HG02623 (cell line): Measurements from ENCODE around the gene ERP29.
A peak's percentile ranks its signal among the peaks of the same experiment; 100 is the strongest.
"Not testable (repeated sequence)": the region's sequence is repeated elsewhere in the genome, so short reads cannot be mapped to it uniquely, and the experiment has no call there.

Source experiments
- ATAC-seq: cut with Tn5 transposase; IDR thresholded peaks from one replicate; pipeline ENCODE4 v1.9.1; 2021; ENCODE audit warnings: moderate library complexity; ENCODE audit not compliant: unreplicated experiment

The ERP29 gene

GRCh38 chr12:112012775-112013600 lies at the start of gene ERP29, which contains the start of gene TMEM116:
TSS of gene ERP29 (plus strand) at chr12:112013426. CDS start at chr12:112013466, 40 bp downstream.
TSS of gene TMEM116 (minus strand) at chr12:112013165. CDS start at chr12:112005270, 7,895 bp downstream.
- ATAC-seq = peak; percentile 63

- no peak for ATAC-seq
Observed at GRCh38 chr12:111964935-111965334, 48.3 kb upstream of the ERP29 start.

GRCh38 chr12:111971800-111972199 lies 41.4 kb upstream of the ERP29 start:
- no peak for ATAC-seq

- ATAC-seq = no peak
Observed at GRCh38 chr12:111975161-111975931, 37.9 kb upstream of the ERP29 start.

GRCh38 chr12:111976291-111976690 lies 36.9 kb upstream of the ERP29 start:
- ATAC-seq = no peak

- ATAC-seq = no peak
Observed at GRCh38 chr12:111976860-111977259, 36.4 kb upstream of the ERP29 start.

GRCh38 chr12:111978545-111978944 lies 34.7 kb upstream of the ERP29 start:
- no peak for ATAC-seq

- ATAC-seq = no peak
Observed at GRCh38 chr12:111980598-111980997, 32.6 kb upstream of the ERP29 start.

- ATAC-seq = no peak
Observed at GRCh38 chr12:111981987-111982386, 31.2 kb upstream of the ERP29 start.

GRCh38 chr12:111984820-111985219 lies 28.4 kb upstream of the ERP29 start:
- no peak for ATAC-seq

- ATAC-seq = no peak
Observed at GRCh38 chr12:111991535-111991934, 21.7 kb upstream of the ERP29 start.

GRCh38 chr12:111991946-111992345 lies 21.3 kb upstream of the ERP29 start:
- no peak for ATAC-seq

- ATAC-seq = no peak
Observed at GRCh38 chr12:111992464-111992863, 20.8 kb upstream of the ERP29 start.

- no peak for ATAC-seq
Observed at GRCh38 chr12:111993292-111994150, 19.7 kb upstream of the ERP29 start.

GRCh38 chr12:111994211-111995111 lies 18.8 kb upstream of the ERP29 start:
- not testable (repeated sequence) for ATAC-seq

GRCh38 chr12:111995782-111996480 lies 17.3 kb upstream of the ERP29 start:
- ATAC-seq = no peak

GRCh38 chr12:111997300-111997699 lies 15.9 kb upstream of the ERP29 start:
- ATAC-seq = no peak

GRCh38 chr12:111998015-111998414 lies 15.2 kb upstream of the ERP29 start:
- no peak for ATAC-seq

- ATAC-seq = not testable (repeated sequence)
Observed at GRCh38 chr12:111999129-111999528, 14.1 kb upstream of the ERP29 start.
